IMR-90 (cell line): ENCODE measurements around the gene EXOSC9. TPM values are rescaled to one million over a fixed set of nuclear protein-coding genes. Genes with fewer than 3 reads are reported as not detected.

Experiments
- ATAC-seq: fragments of 200-7000 bp; cut with Tn5 transposase; 2 replicates; pipeline ENCODE4 v1.9.1; 2020; ENCODE audit warnings: low read depth, mild to moderate bottlenecking, moderate library complexity
- BruUV-seq: library from RNA; stranded (reverse); fragments of 400-500 nt; replicated peaks from 2 replicates; lab custom pipeline; 2021; lab: Mats Ljungman, UMichigan
- CTCF ChIA-PET: fragments of 300-600 bp; formaldehyde crosslinking; extraction: SDS; loops from one replicate; lab custom pipeline; 2021; ENCODE audit warnings: antibody characterized with exemption; lab: Yijun Ruan, JAX
- POLR2A ChIA-PET: fragments of 300-600 bp; sonication (Branson Sonifier 250); formaldehyde crosslinking; loops from one replicate; lab custom pipeline; 2022; ENCODE audit warnings: antibody characterized with exemption; ENCODE audit not compliant: unreplicated experiment; lab: Charles Lee
- DNase-seq: peaks from one replicate; pipeline ENCODE4 v3.0.0; 2013
- H2AFZ ChIP-seq: replicated peaks from 2 replicates; pipeline ENCODE3; 2013; ENCODE audit warnings: low read length, mild to moderate bottlenecking; ENCODE audit not compliant: poor library complexity
- H2AK5ac ChIP-seq: 2 replicates; pipeline ENCODE4 v1.6.1; 2013; ENCODE audit warnings: low read depth, low read length, inconsistent platforms
- H2AK9ac ChIP-seq: replicated peaks from 2 replicates; pipeline ENCODE3; 2013; ENCODE audit warnings: mild to moderate bottlenecking, low read depth, low read length, moderate library complexity; ENCODE audit not compliant: poor library complexity
- H2BK120ac ChIP-seq: 2 replicates; pipeline ENCODE4 v1.6.1; 2013; ENCODE audit warnings: low read depth, low read length, inconsistent platforms
- H2BK15ac ChIP-seq: 3 replicates; pipeline ENCODE4 v1.6.1; 2013; ENCODE audit warnings: low read depth, low read length, inconsistent platforms
- H2BK20ac ChIP-seq: 2 replicates; pipeline ENCODE4 v1.6.1; 2013; ENCODE audit warnings: low read depth, mild to moderate bottlenecking, inconsistent platforms, low read length, moderate library complexity
- H2BK5ac ChIP-seq: 2 replicates; pipeline ENCODE4 v1.6.1; 2013; ENCODE audit warnings: mild to moderate bottlenecking, low read depth, low read length, inconsistent platforms; ENCODE audit not compliant: poor library complexity, severe bottlenecking
- H3K14ac ChIP-seq: replicated peaks from 2 replicates; pipeline ENCODE4 v1.6.1; 2013; ENCODE audit warnings: low read depth, low read length, inconsistent platforms
- H3K18ac ChIP-seq: 2 replicates; pipeline ENCODE4 v1.6.1; 2013; ENCODE audit warnings: low read depth, low read length, control low read depth
- H3K23ac ChIP-seq: 2 replicates; pipeline ENCODE4 v1.6.1; 2013; ENCODE audit warnings: low read depth, low read length, inconsistent platforms
- H3K27ac ChIP-seq: 2 replicates; pipeline ENCODE4 v1.5.1; 2013; ENCODE audit warnings: mild to moderate bottlenecking, control low read depth, low read length; ENCODE audit not compliant: insufficient read depth
- H3K27me3 ChIP-seq: 2 replicates; pipeline ENCODE4 v1.6.1; 2013; ENCODE audit warnings: low read length; ENCODE audit not compliant: control insufficient read depth, insufficient read depth
- H3K36me3 ChIP-seq: 2 replicates; pipeline ENCODE4 v1.6.1; 2013; ENCODE audit warnings: low read length, mixed read lengths; ENCODE audit not compliant: control insufficient read depth, insufficient read depth
- H3K4ac ChIP-seq: 2 replicates; pipeline ENCODE4 v1.6.1; 2013; ENCODE audit warnings: low read depth, low read length, inconsistent platforms
- H3K4me1 ChIP-seq: 2 replicates; pipeline ENCODE4 v1.6.1; 2013; ENCODE audit warnings: low read length, mixed read lengths; ENCODE audit not compliant: control insufficient read depth, insufficient read depth
- H3K4me2 ChIP-seq: 2 replicates; pipeline ENCODE4 v1.6.1; 2013; ENCODE audit warnings: low read depth, mild to moderate bottlenecking, control low read depth, low read length, moderate library complexity
- H3K4me3 ChIP-seq: 2 replicates; pipeline ENCODE4 v1.5.1; 2013; ENCODE audit warnings: low read depth, mild to moderate bottlenecking, control low read depth, low read length, moderate library complexity; ENCODE audit not compliant: insufficient read depth
- H3K56ac ChIP-seq: 2 replicates; pipeline ENCODE4 v1.6.1; 2013; ENCODE audit warnings: low read length, inconsistent platforms; ENCODE audit not compliant: insufficient read depth; ENCODE audit errors: extremely low read depth
- H3K79me1 ChIP-seq, 2 experiments: 2 replicates each; pipeline ENCODE4 v1.6.1; 2013; ENCODE audit warnings: low read length in 2 of 2, inconsistent platforms in 1 of 2, low read depth in 1 of 2
- H3K9ac ChIP-seq: 2 replicates; pipeline ENCODE4 v1.6.1; 2013; ENCODE audit warnings: low read depth, low read length, control low read depth
- H3K9me1 ChIP-seq: 2 replicates; pipeline ENCODE4 v1.6.1; 2013; ENCODE audit warnings: low read length, inconsistent platforms; ENCODE audit not compliant: insufficient read depth
- H3K9me3 ChIP-seq: 2 replicates; pipeline ENCODE4 v1.6.1; 2013; ENCODE audit warnings: low read length; ENCODE audit not compliant: control insufficient read depth, insufficient read depth
- H4K20me1 ChIP-seq: 2 replicates; pipeline ENCODE4 v1.6.1; 2013; ENCODE audit warnings: low read length, inconsistent platforms; ENCODE audit not compliant: insufficient read depth
- H4K5ac ChIP-seq: 2 replicates; pipeline ENCODE4 v1.6.1; 2013; ENCODE audit warnings: mild to moderate bottlenecking, low read depth, low read length, control low read depth
- H4K8ac ChIP-seq, 2 experiments: 2 replicates each; pipeline ENCODE4 v1.6.1; 2013; ENCODE audit warnings: low read depth in 2 of 2, low read length in 2 of 2, control low read depth in 1 of 2, inconsistent platforms in 1 of 2
- H4K91ac ChIP-seq: 2 replicates; pipeline ENCODE4 v1.6.1; 2013; ENCODE audit warnings: low read depth, low read length, inconsistent platforms; ENCODE audit not compliant: insufficient read depth
- BHLHE40 ChIP-seq: fragments of 150-350 bp; IDR thresholded peaks from 2 replicates; pipeline ENCODE4 v1.6.1; 2016; ENCODE audit warnings: mild to moderate bottlenecking, low read depth, low read length
- CEBPB ChIP-seq: IDR thresholded peaks from 2 replicates; pipeline ENCODE4 v1.6.1; 2012; ENCODE audit warnings: low read depth, low read length, improper control_type of control experiment
- CHD1 ChIP-seq: IDR thresholded peaks from 2 replicates; pipeline ENCODE4 v1.6.1; 2012; ENCODE audit warnings: low read depth, low read length, improper control_type of control experiment
- FOS ChIP-seq: fragments of 150-350 bp; IDR thresholded peaks from 2 replicates; pipeline ENCODE4 v1.6.1; 2016; ENCODE audit warnings: low read depth, low read length
- MAFK ChIP-seq: IDR thresholded peaks from 2 replicates; pipeline ENCODE4 v1.6.1; 2012; ENCODE audit warnings: low read depth, low read length, improper control_type of control experiment
- MAZ ChIP-seq: IDR thresholded peaks from 2 replicates; pipeline ENCODE4 v1.6.1; 2012; ENCODE audit warnings: low read depth, mild to moderate bottlenecking, low read length, improper control_type of control experiment, moderate library complexity, borderline replicate concordance
- POLR2A ChIP-seq: IDR thresholded peaks from 2 replicates; pipeline ENCODE4 v1.6.1; 2012; ENCODE audit warnings: mild to moderate bottlenecking, low read depth, low read length
- RAD21 ChIP-seq: IDR thresholded peaks from 2 replicates; pipeline ENCODE4 v1.6.1; 2012; ENCODE audit warnings: low read length, improper control_type of control experiment
- RCOR1 ChIP-seq: IDR thresholded peaks from 2 replicates; pipeline ENCODE4 v1.6.1; 2012; ENCODE audit warnings: mild to moderate bottlenecking, low read length, improper control_type of control experiment; ENCODE audit not compliant: insufficient replicate concordance
- RFX5 ChIP-seq: IDR thresholded peaks from 2 replicates; pipeline ENCODE4 v1.8.0; 2012; ENCODE audit warnings: low read depth, mild to moderate bottlenecking, low read length, moderate library complexity
- SMC3 ChIP-seq: fragments of 150-350 bp; IDR thresholded peaks from 2 replicates; pipeline ENCODE4 v1.6.1; 2016; ENCODE audit warnings: low read depth, mild to moderate bottlenecking, antibody characterized with exemption, low read length, moderate library complexity
- WGBS, 2 experiments: methylation state at CpG; one replicate each; pipeline versions ENCODE4 v1.1.5 to v1.1.7; 2013; ENCODE audit warnings: missing lambda C conversion rate in 2 of 2; ENCODE audit not compliant: insufficient read length in 1 of 2; ENCODE audit errors: extremely low coverage in 2 of 2; 5-methylcytosine and 5-hydroxymethylcytosine counted together
- dilution Hi-C: fragments of 300-500 bp; cut with HindIII; formaldehyde crosslinking; loops from one replicate; pipeline ENCODE4 v1.14.3; 2018; ENCODE audit warnings: low sequenced_read_pairs; ENCODE audit not compliant: unreplicated experiment
- in situ Hi-C: fragments of 300-500 bp; cut with MboI; formaldehyde crosslinking; loops from 3 replicates; pipeline ENCODE4 v1.14.3; 2019; ENCODE audit warnings: low sequenced_read_pairs, inconsistent platforms, mixed read lengths
- intact Hi-C: fragments of 100-400 bp; cut with micrococcal nuclease; formaldehyde crosslinking; loops from 2 replicates; pipeline ENCODE4 v1.10.0; 2022
- polyA plus RNA-seq, 3 experiments: library from polyadenylated mRNA; depleted of rRNA; stranded (reverse); fragments of >200 nt; gene quantifications; 2 replicates each; pipeline ENCODE4 v1.2.3, GENCODE V29; 2012; ENCODE audit warnings: low replicate concordance in 1 of 3
- total RNA-seq: library from RNA; depleted of rRNA; stranded (reverse); fragments of >200 nt; gene quantifications from 2 replicates; pipeline ENCODE4 v1.2.3, GENCODE V29; 2012
- TF ChIP-seq, protein P1 (sequence below): fragments of 150-350 bp; IDR thresholded peaks from 2 replicates; pipeline ENCODE4 v1.6.1; 2017; ENCODE audit warnings: mild to moderate bottlenecking, antibody characterized with exemption, low read length, low read depth
- TF ChIP-seq, protein P2 (sequence below): conservative IDR thresholded peaks from 2 replicates; pipeline ENCODE4 v1.5.1; 2012; ENCODE audit warnings: mild to moderate bottlenecking, low read depth, low read length, improper control_type of control experiment
- TF ChIP-seq, protein P3 (sequence below): fragments of 150-350 bp; IDR thresholded peaks from 2 replicates; pipeline ENCODE4 v1.6.1; 2016; ENCODE audit warnings: low read depth, mild to moderate bottlenecking, low read length, moderate library complexity, borderline replicate concordance

Gene EXOSC9
- total and polyA plus RNA-seq, 2 of the 4 experiments (the other 2 are of a cell fraction), result 34.7 to 47.5 TPM

DNA sequence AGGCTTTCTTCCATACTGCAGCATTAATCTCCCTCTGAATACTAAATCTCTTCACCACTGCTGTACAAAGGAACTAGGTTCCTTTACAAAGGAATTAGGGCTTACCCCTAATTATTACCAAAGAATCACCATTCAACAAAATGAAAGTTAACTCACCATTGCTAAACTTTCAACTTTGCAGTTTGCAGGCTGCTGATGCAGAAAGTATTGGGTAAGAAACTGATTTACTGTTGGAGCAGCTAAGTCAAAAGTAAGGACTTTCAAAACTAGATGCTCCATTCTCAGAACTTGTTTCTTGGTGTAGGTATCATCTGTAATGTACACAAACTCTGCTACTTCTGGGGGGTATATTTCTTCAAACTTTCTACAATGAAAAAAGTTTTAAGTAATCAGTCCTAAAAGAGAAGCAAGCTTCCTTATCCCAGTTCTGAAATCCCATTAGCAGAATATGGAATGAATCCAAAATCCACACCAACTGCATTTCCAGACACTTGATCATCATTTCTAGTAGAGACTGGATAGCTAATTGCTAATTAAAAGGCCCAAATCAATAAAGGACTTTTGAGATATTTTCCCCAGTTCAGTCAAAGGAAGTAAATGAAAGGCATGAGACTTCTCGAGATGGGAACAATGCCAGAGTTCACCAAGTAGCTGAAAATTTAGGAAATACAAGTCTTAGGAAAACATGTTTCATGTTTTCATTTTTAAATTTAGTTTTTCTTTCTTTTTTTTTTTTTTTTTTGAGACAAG is 18.3 kb downstream of the EXOSC9 start:
- no peak overlapping the region for H2AK9ac ChIP-seq
- peaks cover 16 to 30% of the 10 kb centered on the region in 2 experiments; a peak in 3 of 4 replicates for H3K79me1 ChIP-seq
- in situ Hi-C loops, result no loop called here
- H3K56ac ChIP-seq, result no peak overlapping the region
- no peak overlapping the region for H3K14ac ChIP-seq
- peak overlapping the region; percentile 26; the same call in 1 of the 2 replicates for H4K5ac ChIP-seq
- peak overlapping the region; percentile 74 for H3K4me2 ChIP-seq
- no peaks in the 10 kb centered on the region for H3K9me1 ChIP-seq
- H3K4me3 ChIP-seq, result no peak overlapping the region
- ATAC-seq (no peak), DNase-seq (no peak)
- peak overlapping the region; percentile 14; the same call in 1 of the 2 replicates for H2BK20ac ChIP-seq
- H3K27ac ChIP-seq, result peak overlapping the region; percentile 23; the same call in 1 of the 2 replicates
- H3K23ac ChIP-seq, result 0 out of 2 replicates have a peak overlapping the region, but pooled peaks have one; percentile 3
- H2BK5ac ChIP-seq, result peak overlapping the region; percentile 61
- CTCF ChIA-PET, result interaction anchor here (0.9 kb wide), 1 partner anchor 38 kb away, joined by 3 read pairs; no protein-coding TSS in a partner anchor
- no peaks in the 10 kb centered on the region for H3K27me3 ChIP-seq
- H4K91ac ChIP-seq, result no peak overlapping the region
- no peak overlapping the region for H3K9ac ChIP-seq
- H2AFZ ChIP-seq, result no peak overlapping the region
- BruUV-seq, result no TSS peak
- dilution Hi-C loops, result loop anchor here (10.0 kb wide), 1 partner anchor 155 kb away; no protein-coding TSS in a partner anchor
- H4K8ac ChIP-seq, result no peak overlapping the region
- peaks cover 4% of the 10 kb centered on the region for H3K4me1 ChIP-seq
- peaks cover 4% of the 10 kb centered on the region for H3K36me3 ChIP-seq
- H4K20me1 ChIP-seq, result no peaks in the 10 kb centered on the region
- no peak overlapping the region for H2BK120ac ChIP-seq
- peak overlapping the region; percentile 46; the same call in 1 of the 2 replicates for H3K18ac ChIP-seq
- no CpG with 5 or more reads among the region's 1 CpG for WGBS, 2 experiments
- POLR2A ChIA-PET, result interaction anchor here (0.6 kb wide), 1 partner anchor 30 kb away, joined by 4 read pairs; no protein-coding TSS in a partner anchor
- intact Hi-C loops, result loop anchor here (5.0 kb wide), 1 partner anchor 52 kb away; the partner anchor contains the start of gene SMIM43
- no peak overlapping the region for H2BK15ac ChIP-seq
- no peaks in the 10 kb centered on the region for H3K9me3 ChIP-seq
- H2AK5ac ChIP-seq, result no peak overlapping the region
- H3K4ac ChIP-seq, result no peak overlapping the region
- no peak for TF ChIP-seq RCOR1
- no peak for TF ChIP-seq FOS
- TF ChIP-seq CHD1, result no peak
- TF ChIP-seq RFX5, result no peak
- TF ChIP-seq, protein P1, sequence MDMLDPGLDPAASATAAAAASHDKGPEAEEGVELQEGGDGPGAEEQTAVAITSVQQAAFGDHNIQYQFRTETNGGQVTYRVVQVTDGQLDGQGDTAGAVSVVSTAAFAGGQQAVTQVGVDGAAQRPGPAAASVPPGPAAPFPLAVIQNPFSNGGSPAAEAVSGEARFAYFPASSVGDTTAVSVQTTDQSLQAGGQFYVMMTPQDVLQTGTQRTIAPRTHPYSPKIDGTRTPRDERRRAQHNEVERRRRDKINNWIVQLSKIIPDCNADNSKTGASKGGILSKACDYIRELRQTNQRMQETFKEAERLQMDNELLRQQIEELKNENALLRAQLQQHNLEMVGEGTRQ, result no peak
- no peak for TF ChIP-seq BHLHE40
- no peak for TF ChIP-seq MAZ
- no peak for TF ChIP-seq MAFK
- TF ChIP-seq RAD21, result no peak
- TF ChIP-seq SMC3, result no peak
- TF ChIP-seq POLR2A, result no peak
- TF ChIP-seq, protein P2, sequence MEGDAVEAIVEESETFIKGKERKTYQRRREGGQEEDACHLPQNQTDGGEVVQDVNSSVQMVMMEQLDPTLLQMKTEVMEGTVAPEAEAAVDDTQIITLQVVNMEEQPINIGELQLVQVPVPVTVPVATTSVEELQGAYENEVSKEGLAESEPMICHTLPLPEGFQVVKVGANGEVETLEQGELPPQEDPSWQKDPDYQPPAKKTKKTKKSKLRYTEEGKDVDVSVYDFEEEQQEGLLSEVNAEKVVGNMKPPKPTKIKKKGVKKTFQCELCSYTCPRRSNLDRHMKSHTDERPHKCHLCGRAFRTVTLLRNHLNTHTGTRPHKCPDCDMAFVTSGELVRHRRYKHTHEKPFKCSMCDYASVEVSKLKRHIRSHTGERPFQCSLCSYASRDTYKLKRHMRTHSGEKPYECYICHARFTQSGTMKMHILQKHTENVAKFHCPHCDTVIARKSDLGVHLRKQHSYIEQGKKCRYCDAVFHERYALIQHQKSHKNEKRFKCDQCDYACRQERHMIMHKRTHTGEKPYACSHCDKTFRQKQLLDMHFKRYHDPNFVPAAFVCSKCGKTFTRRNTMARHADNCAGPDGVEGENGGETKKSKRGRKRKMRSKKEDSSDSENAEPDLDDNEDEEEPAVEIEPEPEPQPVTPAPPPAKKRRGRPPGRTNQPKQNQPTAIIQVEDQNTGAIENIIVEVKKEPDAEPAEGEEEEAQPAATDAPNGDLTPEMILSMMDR, result no peak
- TF ChIP-seq, protein P3, sequence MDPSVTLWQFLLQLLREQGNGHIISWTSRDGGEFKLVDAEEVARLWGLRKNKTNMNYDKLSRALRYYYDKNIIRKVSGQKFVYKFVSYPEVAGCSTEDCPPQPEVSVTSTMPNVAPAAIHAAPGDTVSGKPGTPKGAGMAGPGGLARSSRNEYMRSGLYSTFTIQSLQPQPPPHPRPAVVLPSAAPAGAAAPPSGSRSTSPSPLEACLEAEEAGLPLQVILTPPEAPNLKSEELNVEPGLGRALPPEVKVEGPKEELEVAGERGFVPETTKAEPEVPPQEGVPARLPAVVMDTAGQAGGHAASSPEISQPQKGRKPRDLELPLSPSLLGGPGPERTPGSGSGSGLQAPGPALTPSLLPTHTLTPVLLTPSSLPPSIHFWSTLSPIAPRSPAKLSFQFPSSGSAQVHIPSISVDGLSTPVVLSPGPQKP, result no peak
- TF ChIP-seq CEBPB, result no peak
